Measurements from ENCODE around the gene PPME1. TPM values are rescaled to one million over a fixed set of nuclear protein-coding genes. Genes with fewer than 3 reads are reported as not detected.
"Not testable (repeated sequence)": the region's sequence is repeated elsewhere in the genome, so short reads cannot be mapped to it uniquely, and the experiment has no call there.

Gene PPME1
- polyA plus RNA-seq: 10 to 100 TPM in 2 of 3 donors, 1 to 10 TPM in 1; 8.3 to 14.9 (median 14.1) TPM

- Mint-ChIP-seq H3K36me3 (peaks cover 0 to 15% (median 7%) of the 10 kb centered on the region in 3 donors), H3K4me3 (no peak within 1 kb of the TSS), H3K27ac (no peak within 1 kb of the TSS), H3K4me1 (peaks cover 0 to 5% of the 10 kb centered on the region in 2 donors), H3K9me3 (no peaks in the 10 kb centered on the region), H3K27me3 (ENCODE audit: low read depth in 3 of 3) (no peaks in the 10 kb centered on the region)
- DNase-seq: peak; percentile 97 to 98 (median 98)
Measured at GRCh38 chr11:74170694-74171629, at the start of gene PPME1, which contains the start of gene C2CD3. PPME1 (plus strand) TSS chr11:74171289; CDS start chr11:74171422, 133 bp downstream. C2CD3 (minus strand) TSS chr11:74171002; CDS start chr11:74170792, 210 bp downstream.

DNA sequence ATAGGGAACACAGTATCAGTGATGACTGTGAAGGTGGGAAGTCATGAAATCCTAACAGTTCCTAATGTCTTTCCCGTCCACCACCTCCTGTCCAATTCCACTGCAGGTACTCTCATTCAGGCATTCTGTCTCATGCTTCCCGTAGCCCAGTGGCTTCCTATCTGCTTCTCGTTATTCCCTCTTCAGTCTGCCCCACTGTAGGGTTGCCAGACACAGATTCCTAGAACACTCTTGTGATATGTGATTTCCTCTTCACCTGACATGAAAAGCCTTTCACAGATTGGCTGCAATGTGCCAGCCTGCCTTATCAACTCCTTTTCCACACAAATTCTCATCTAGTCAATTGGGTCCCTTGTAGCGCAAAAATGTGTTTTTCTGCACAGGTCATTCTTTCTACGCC is 49.3 kb upstream of the PPME1 start:
- H3K4me1 Mint-ChIP-seq: no peaks in the 10 kb centered on the region
- H3K27ac Mint-ChIP-seq: peak overlapping the region in 1 of 6 donors; percentile 12
- H3K36me3 Mint-ChIP-seq: peaks cover 21 to 27% (median 24%) of the 10 kb centered on the region in 3 donors

GRCh38 chr11:74123008-74123448 is 48.1 kb upstream of the PPME1 start:
- no peaks in the 10 kb centered on the region for H3K9me3 Mint-ChIP-seq
- peak overlapping the region in 1 of 6 donors; percentile 24 for H3K27ac Mint-ChIP-seq
- H3K36me3 Mint-ChIP-seq: peaks cover 18 to 22% (median 19%) of the 10 kb centered on the region in 3 donors

More for the DNA sequence above, 49.3 kb upstream of the PPME1 start:
- Mint-ChIP-seq H3K9me3 (no peaks in the 10 kb centered on the region), H3K27me3 (ENCODE audit: low read depth in 3 of 3) (no peaks in the 10 kb centered on the region), H3K4me3 (no peak overlapping the region)
- no peak for DNase-seq

DNA sequence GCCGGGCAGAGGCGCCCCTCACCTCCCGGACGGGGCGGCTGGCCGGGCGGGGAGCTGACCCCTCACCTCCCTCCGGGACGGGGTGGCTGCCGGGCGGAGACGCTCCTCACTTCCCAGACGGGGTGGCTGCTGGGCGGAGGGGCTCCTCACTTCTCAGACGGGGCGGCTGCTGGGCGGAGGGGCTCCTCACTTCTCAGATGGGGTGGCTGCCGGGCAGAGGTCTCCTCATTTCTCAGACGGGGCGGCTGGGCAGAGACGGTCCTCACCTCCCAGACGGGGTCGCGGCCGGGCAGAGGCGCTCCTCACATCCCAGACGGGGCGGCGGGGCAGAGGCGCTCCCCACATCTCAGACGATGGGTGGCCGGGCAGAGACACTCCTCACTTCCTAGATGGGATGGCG is 42.0 kb upstream of the PPME1 start:
- H3K27me3 Mint-ChIP-seq (ENCODE audit: low read depth in 3 of 3); H3K9me3 Mint-ChIP-seq; H3K27ac Mint-ChIP-seq; H3K4me1 Mint-ChIP-seq; H3K4me3 Mint-ChIP-seq; DNase-seq: not testable (repeated sequence)
- peaks cover 9 to 28% (median 17%) of the 10 kb centered on the region in 3 donors for H3K36me3 Mint-ChIP-seq

More at GRCh38 chr11:74123008-74123448, 48.1 kb upstream of the PPME1 start:
- no peaks in the 10 kb centered on the region for H3K27me3 Mint-ChIP-seq (ENCODE audit: low read depth in 3 of 3)
- DNase-seq: no peak
- H3K4me1 Mint-ChIP-seq: no peaks in the 10 kb centered on the region
- H3K4me3 Mint-ChIP-seq: no peak overlapping the region

GRCh38 chr11:74132833-74133232 is 38.3 kb upstream of the PPME1 start:
- H3K4me3 Mint-ChIP-seq: no peak overlapping the region
- no peak overlapping the region for H3K27ac Mint-ChIP-seq
- H3K36me3 Mint-ChIP-seq: peaks cover 15 to 40% (median 17%) of the 10 kb centered on the region in 3 donors
- DNase-seq: no peak
- H3K4me1 Mint-ChIP-seq: no peaks in the 10 kb centered on the region
- no peaks in the 10 kb centered on the region for H3K9me3 Mint-ChIP-seq
- H3K27me3 Mint-ChIP-seq (ENCODE audit: low read depth in 3 of 3): no peaks in the 10 kb centered on the region

DNA sequence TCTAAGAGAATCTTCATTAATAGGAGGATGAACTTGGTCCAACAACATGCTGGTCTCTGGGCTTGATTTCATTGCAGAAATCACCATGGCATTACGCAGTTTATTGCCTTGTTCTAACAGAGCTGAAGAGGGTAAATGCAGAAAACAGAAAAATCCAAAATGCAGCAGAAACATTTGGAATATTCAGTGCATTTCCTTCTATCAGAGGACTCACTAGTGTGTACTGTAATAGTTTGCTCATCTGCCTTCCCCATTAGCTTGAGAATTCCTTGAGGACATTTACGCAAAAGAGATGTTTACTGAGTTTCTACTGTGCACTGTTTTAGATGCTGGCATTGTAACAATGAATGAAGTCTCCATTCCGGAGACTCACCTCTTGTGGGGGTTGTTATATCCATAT is 37.7 kb upstream of the PPME1 start:
- H3K4me3 Mint-ChIP-seq: no peak overlapping the region

GRCh38 chr11:74134661-74135060 is 36.4 kb upstream of the PPME1 start:
- H3K4me3 Mint-ChIP-seq: no peak overlapping the region
- H3K27me3 Mint-ChIP-seq (ENCODE audit: low read depth in 3 of 3): no peaks in the 10 kb centered on the region
- H3K27ac Mint-ChIP-seq: no peak overlapping the region
- no peak for DNase-seq
- no peaks in the 10 kb centered on the region for H3K4me1 Mint-ChIP-seq
- H3K9me3 Mint-ChIP-seq: no peaks in the 10 kb centered on the region
- peaks cover 22 to 49% (median 24%) of the 10 kb centered on the region in 3 donors for H3K36me3 Mint-ChIP-seq

More for the DNA sequence above, 37.7 kb upstream of the PPME1 start:
- H3K27ac Mint-ChIP-seq: no peak overlapping the region
- peaks cover 21 to 46% (median 23%) of the 10 kb centered on the region in 3 donors for H3K36me3 Mint-ChIP-seq
- no peak for DNase-seq
- H3K27me3 Mint-ChIP-seq (ENCODE audit: low read depth in 3 of 3): no peaks in the 10 kb centered on the region
- no peaks in the 10 kb centered on the region for H3K4me1 Mint-ChIP-seq
- no peaks in the 10 kb centered on the region for H3K9me3 Mint-ChIP-seq

- H3K36me3 Mint-ChIP-seq: peaks cover 22 to 48% (median 22%) of the 10 kb centered on the region in 3 donors
- no peaks in the 10 kb centered on the region for H3K4me1 Mint-ChIP-seq
- no peak for DNase-seq
- H3K27me3 Mint-ChIP-seq (ENCODE audit: low read depth in 3 of 3): no peaks in the 10 kb centered on the region
- no peak overlapping the region for H3K27ac Mint-ChIP-seq
- H3K9me3 Mint-ChIP-seq: no peaks in the 10 kb centered on the region
- H3K4me3 Mint-ChIP-seq: no peak overlapping the region
Measured at GRCh38 chr11:74135127-74135840, 35.8 kb upstream of the PPME1 start.

- no peak for DNase-seq
- Mint-ChIP-seq H3K4me1 (peaks cover 0 to 6% of the 10 kb centered on the region in 2 donors), H3K4me3 (no peak overlapping the region), H3K27me3 (ENCODE audit: low read depth in 3 of 3) (no peaks in the 10 kb centered on the region), H3K9me3 (no peaks in the 10 kb centered on the region), H3K36me3 (peaks cover 7 to 34% (median 14%) of the 10 kb centered on the region in 3 donors), H3K27ac (peak overlapping the region in 1 of 6 donors; percentile 71)
Measured at GRCh38 chr11:74138021-74138420, 33.1 kb upstream of the PPME1 start.

GRCh38 chr11:74138572-74138971 is 32.5 kb upstream of the PPME1 start:
- H3K36me3 Mint-ChIP-seq: peaks cover 7 to 33% (median 13%) of the 10 kb centered on the region in 3 donors
- no peaks in the 10 kb centered on the region for H3K27me3 Mint-ChIP-seq (ENCODE audit: low read depth in 3 of 3)
- H3K9me3 Mint-ChIP-seq: no peaks in the 10 kb centered on the region
- no peak overlapping the region for H3K27ac Mint-ChIP-seq
- peaks cover 0 to 6% of the 10 kb centered on the region in 2 donors for H3K4me1 Mint-ChIP-seq
- no peak for DNase-seq
- H3K4me3 Mint-ChIP-seq: no peak overlapping the region

GRCh38 chr11:74139151-74139918 is 31.8 kb upstream of the PPME1 start:
- no peak for DNase-seq
- H3K27me3 Mint-ChIP-seq (ENCODE audit: low read depth in 3 of 3): no peaks in the 10 kb centered on the region
- no peak overlapping the region for H3K4me3 Mint-ChIP-seq
- no peak overlapping the region for H3K27ac Mint-ChIP-seq
- H3K9me3 Mint-ChIP-seq: no peaks in the 10 kb centered on the region
- H3K36me3 Mint-ChIP-seq: peaks cover 7 to 28% (median 13%) of the 10 kb centered on the region in 3 donors
- peaks cover 0 to 6% of the 10 kb centered on the region in 2 donors for H3K4me1 Mint-ChIP-seq

DNA sequence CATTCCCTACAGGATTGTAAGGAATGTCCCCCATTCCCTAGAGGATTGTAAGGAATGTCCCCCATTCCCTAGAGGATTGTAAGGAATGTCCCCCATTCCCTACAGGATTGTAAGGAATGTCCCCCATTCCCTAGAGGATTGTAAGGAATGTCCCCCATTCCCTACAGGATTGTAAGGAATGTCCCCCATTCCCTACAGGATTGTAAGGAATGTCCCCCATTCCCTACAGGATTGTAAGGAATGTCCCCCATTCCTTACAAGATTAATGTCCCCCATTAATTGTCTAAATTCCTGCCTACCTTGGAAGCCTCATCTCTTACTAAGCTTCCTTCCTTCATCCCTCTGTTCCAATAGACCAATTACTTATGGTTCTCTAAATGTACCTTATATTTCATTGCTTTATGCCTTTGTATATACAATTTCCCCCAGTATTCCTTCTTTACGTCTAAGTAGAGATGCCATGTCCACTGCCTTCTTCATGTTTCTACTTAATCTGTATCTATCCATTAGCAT is 31.1 kb upstream of the PPME1 start:
- not testable (repeated sequence) for H3K4me3 Mint-ChIP-seq; H3K4me1 Mint-ChIP-seq; H3K27ac Mint-ChIP-seq; DNase-seq; H3K27me3 Mint-ChIP-seq (ENCODE audit: low read depth in 3 of 3); H3K9me3 Mint-ChIP-seq
- peaks cover 7 to 29% (median 11%) of the 10 kb centered on the region in 3 donors for H3K36me3 Mint-ChIP-seq

GRCh38 chr11:74141241-74141695 is 29.8 kb upstream of the PPME1 start:
- Mint-ChIP-seq H3K9me3 (no peaks in the 10 kb centered on the region), H3K4me3 (no peak overlapping the region), H3K27me3 (ENCODE audit: low read depth in 3 of 3) (no peaks in the 10 kb centered on the region), H3K36me3 (peaks cover 14 to 30% (median 16%) of the 10 kb centered on the region in 3 donors), H3K27ac (no peak overlapping the region), H3K4me1 (peaks cover 0 to 6% of the 10 kb centered on the region in 2 donors)
- DNase-seq: no peak
